Stimulated activated CD4-positive, alpha-beta T cell treated with anti-CD3 and anti-CD28 coated beads, Interleukin-12 subunit alpha, Interleukin-12 subunit beta, amount 100 ng/mL, for 4 hours (primary cell): ENCODE data around the gene PCDHB8.
"Not testable (repeated sequence)": the region's sequence is repeated elsewhere in the genome, so short reads cannot be mapped to it uniquely, and the experiment has no call there.

Experiments
- DNase-seq: peaks from one replicate; pipeline ENCODE4 v3.0.0-alpha.2; 2020

Gene PCDHB8

DNA sequence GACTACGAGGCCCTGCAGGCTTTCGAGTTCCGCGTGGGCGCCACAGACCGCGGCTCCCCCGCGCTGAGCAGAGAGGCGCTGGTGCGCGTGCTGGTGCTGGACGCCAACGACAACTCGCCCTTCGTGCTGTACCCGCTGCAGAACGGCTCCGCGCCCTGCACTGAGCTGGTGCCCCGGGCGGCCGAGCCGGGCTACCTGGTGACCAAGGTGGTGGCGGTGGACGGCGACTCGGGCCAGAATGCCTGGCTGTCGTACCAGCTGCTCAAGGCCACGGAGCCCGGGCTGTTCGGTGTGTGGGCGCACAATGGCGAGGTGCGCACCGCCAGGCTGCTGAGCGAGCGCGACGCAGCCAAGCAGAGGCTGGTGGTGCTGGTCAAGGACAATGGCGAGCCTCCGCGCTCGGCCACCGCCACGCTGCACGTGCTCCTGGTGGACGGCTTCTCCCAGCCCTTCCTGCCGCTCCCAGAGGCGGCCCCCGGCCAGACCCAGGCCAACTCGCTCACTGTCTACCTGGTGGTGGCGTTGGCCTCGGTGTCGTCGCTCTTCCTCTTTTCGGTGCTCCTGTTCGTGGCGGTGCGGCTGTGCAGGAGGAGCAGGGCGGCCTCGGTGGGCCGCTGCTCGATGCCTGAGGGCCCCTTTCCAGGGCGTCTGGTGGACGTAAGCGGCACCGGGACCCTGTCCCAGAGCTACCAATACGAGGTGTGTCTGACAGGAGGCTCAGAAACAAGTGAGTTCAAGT, 6.7 kb downstream of the PCDHB8 start:
- not testable (repeated sequence) for DNase-seq

DNA sequence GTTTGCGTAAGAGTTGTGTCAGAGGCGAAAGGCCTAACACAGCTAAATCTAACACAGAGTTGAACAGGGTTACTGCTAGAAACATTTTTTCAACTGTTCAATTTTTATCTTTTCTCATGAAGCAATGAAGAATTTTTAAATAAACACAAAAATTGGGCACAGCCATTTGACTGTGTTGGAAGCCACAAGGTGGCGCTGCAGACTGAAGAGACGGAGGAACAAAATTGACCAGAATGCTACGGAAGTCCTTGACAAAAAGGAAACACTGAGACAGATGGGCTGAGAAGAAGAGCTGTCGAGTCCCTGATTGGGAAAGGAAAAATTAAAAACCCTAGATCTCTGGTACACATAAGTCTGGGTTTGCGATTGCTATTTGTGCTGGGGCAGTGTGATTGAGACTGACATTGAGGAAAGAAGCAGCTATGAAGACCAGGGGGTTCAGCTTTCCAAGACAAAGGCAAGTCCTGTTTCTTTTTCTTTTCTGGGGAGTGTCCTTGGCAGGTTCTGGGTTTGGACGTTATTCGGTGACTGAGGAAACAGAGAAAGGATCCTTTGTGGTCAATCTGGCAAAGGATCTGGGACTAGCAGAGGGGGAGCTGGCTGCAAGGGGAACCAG, 9.4 kb downstream of the PCDHB8 start, which contains the start of gene PCDHB9:
Gene PCDHB9, plus strand, starts transcription at position 265 of the 616 bp plus-strand sequence. Its CDS starts 158 bp downstream, at position 423.
- peak; percentile 25 for DNase-seq

DNA sequence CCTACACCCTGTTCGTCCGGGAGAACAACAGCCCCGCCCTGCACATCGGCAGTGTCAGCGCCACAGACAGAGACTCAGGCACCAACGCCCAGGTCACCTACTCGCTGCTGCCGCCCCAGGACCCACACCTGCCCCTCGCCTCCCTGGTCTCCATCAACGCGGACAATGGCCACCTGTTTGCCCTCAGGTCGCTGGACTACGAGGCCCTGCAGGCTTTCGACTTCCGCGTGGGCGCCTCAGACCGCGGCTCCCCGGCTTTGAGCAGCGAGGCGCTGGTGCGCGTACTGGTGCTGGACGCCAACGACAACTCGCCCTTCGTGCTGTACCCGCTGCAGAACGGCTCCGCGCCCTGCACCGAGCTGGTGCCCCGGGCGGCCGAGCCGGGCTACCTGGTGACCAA, 11.1 kb downstream of the PCDHB8 start:
- not testable (repeated sequence) for DNase-seq

DNA sequence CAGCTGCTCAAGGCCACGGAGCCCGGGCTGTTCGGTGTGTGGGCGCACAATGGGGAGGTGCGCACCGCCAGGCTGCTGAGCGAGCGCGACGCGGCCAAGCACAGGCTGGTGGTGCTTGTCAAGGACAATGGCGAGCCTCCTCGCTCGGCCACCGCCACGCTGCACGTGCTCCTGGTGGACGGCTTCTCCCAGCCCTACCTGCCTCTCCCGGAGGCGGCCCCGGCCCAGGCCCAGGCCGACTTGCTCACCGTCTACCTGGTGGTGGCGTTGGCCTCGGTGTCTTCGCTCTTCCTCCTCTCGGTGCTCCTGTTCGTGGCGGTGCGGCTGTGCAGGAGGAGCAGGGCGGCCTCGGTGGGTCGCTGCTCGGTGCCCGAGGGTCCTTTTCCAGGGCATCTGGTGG, 11.5 kb downstream of the PCDHB8 start:
- DNase-seq = not testable (repeated sequence)

DNA sequence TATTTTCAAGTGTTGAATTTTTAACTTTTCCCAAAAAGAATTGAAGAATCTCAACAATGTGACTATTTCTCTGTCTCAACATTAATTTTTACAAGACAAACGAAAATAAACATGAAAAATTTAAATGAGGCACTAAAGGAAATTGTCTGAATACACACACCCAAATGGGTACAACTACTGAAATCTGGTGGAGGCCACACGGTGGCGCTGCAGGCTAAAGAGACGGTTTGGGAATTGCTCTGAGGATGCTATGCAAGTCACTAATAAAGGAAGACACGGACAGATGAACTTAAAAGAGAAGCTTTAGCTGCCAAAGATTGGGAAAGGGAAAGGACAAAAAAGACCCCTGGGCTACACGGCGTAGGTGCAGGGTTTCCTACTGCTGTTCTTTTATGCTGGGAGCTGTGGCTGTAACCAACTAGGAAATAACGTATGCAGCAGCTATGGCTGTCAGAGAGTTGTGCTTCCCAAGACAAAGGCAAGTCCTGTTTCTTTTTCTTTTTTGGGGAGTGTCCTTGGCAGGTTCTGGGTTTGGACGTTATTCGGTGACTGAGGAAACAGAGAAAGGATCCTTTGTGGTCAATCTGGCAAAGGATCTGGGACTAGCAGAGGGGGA, 14.6 kb downstream of the PCDHB8 start, which contains the start of gene PCDHB10:
Gene PCDHB10, plus strand, starts transcription at position 244 of the 616 bp plus-strand sequence. Its CDS starts 200 bp downstream, at position 444.
- DNase-seq = peak; percentile 8

DNA sequence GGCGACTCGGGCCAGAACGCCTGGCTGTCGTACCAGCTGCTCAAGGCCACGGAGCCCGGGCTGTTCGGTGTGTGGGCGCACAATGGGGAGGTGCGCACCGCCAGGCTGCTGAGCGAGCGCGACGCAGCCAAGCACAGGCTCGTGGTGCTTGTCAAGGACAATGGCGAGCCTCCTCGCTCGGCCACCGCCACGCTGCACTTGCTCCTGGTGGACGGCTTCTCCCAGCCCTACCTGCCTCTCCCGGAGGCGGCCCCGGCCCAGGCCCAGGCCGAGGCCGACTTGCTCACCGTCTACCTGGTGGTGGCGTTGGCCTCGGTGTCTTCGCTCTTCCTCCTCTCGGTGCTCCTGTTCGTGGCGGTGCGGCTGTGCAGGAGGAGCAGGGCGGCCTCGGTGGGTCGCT, 16.7 kb downstream of the PCDHB8 start:
- not testable (repeated sequence) for DNase-seq

DNA sequence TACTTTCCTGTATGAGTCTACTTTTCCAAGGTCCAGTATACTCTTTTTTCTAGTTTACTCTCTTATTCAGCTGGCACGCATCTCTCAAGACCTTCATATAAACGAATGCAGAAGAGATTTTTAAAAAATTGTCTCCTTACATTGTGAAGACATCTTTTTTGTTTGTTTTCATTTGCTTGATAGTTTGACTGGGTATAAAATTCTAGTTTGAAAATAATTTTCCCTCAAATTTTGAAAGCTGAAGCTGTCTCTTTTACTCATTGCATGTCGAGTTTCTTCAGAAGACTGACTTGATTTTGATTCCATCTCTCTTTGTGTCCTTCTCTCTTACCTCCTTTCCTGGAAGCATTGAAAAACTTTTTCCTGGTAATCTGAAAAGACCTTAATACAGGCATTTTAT, 18.8 kb downstream of the PCDHB8 start:
- no peak for DNase-seq

DNA sequence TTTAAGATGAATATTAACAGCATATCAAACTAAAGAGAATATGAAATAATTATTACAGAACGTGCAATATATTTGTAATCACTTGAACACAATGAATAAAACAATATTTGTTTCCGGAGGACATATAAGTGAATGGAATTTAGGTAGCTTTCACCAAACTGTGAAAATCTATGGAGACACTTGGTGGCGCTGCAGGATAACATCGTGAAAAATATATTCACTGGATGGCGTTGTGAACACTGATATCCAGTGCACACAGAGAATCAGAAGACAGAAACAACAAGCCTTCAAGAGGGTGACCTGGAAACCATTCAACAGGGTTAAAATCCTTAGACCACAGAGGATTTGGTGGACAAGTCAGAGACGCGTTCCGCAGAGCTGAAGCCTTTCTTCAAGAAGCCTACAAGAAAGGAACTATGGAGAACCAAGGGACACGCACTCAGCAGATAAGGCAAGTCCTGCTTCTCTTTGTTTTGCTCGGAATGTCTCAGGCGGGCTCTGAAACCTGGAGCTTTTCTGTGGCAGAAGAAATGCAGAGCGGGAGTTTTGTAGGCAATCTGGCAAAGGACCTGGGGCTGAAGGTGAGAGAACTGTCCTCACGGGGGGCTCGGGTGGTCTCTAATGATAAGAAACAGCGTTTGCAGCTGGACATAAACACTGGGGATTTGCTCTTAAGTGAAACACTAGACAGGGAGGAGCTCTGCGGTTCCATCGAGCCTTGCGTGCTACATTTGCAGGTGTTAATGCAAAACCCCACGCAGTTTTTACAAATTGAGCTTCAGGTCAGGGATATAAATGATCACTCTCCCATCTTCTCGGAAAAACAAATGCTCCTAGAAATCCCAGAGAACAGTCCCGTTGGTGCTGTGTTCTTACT, 22.0 kb downstream of the PCDHB8 start, which contains the start of gene PCDHB11:
Gene PCDHB11, plus strand, starts transcription at position 269 of the 877 bp plus-strand sequence. Its CDS starts 148 bp downstream, at position 417.
- DNase-seq = no peak

DNA sequence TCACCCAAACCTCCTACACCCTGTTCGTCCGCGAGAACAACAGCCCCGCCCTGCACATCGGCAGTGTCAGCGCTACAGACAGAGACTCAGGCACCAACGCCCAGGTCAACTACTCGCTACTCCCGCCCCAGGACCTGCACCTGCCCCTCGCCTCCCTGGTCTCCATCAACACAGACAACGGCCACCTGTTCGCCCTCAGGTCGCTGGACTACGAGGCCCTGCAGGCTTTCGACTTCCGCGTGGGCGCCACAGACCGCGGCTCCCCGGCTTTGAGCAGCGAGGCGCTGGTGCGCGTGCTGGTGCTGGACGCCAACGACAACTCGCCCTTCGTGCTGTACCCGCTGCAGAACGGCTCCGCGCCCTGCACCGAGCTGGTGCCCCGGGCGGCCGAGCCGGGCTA, 23.5 kb downstream of the PCDHB8 start:
- DNase-seq = not testable (repeated sequence)

DNA sequence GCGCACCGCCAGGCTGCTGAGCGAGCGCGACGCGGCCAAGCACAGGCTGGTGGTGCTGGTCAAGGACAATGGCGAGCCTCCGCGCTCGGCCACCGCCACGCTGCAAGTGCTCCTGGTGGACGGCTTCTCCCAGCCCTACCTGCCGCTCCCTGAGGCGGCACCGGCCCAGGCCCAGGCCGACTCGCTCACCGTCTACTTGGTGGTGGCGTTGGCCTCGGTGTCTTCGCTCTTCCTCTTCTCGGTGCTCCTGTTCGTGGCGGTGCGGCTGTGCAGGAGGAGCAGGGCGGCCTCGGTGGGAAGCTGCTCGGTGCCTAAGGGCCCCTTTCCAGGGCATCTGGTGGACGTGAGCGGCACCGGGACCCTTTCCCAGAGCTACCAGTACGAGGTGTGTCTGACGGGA, 24.1 kb downstream of the PCDHB8 start:
- not testable (repeated sequence) for DNase-seq

DNA sequence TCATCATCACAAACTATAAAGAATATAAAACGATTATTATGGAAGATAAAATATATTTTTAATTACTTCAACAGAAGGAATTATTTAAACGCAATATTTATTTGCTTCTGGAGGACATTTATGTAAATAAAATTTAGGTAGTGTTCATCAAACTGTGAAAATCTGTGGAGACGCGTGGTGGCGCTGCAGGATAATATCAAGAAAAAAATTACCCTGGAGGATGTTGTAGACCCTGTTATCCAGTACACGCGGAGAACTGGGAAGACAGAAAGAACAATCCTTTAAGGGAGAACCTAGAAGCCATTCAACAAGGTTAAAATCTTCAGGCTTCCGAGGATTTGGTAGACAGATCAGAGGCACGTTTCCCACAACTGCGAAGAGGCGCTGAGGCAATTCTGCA, 30.9 kb downstream of the PCDHB8 start, which contains the start of gene PCDHB12:
Gene PCDHB12, plus strand, starts transcription at position 242 of the 400 bp plus-strand sequence. CDS start 189 bp downstream, outside the sequence.
- no peak for DNase-seq

DNA sequence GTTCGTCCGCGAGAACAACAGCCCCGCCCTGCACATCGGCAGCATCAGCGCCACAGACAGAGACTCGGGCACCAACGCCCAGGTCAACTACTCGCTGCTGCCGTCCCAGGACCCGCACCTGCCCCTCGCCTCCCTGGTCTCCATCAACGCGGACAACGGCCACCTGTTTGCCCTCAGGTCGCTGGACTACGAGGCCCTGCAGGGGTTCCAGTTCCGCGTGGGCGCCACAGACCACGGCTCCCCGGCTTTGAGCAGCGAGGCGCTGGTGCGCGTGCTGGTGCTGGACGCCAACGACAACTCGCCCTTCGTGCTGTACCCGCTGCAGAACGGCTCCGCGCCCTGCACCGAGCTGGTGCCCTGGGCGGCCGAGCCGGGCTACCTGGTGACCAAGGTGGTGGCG, 32.7 kb downstream of the PCDHB8 start:
- not testable (repeated sequence) for DNase-seq

DNA sequence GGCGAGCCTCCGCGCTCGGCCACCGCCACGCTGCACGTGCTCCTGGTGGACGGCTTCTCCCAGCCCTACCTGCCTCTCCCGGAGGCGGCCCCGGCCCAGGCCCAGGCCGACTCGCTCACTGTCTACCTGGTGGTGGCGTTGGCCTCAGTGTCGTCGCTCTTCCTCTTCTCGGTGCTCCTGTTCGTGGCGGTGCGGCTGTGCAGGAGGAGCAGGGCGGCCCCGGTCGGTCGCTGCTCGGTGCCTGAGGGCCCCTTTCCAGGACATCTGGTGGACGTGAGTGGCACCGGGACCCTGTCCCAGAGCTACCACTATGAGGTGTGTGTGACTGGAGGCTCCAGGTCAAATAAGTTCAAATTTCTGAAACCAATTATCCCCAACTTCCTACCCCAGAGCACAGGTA, 33.3 kb downstream of the PCDHB8 start:
- DNase-seq = not testable (repeated sequence)

DNA sequence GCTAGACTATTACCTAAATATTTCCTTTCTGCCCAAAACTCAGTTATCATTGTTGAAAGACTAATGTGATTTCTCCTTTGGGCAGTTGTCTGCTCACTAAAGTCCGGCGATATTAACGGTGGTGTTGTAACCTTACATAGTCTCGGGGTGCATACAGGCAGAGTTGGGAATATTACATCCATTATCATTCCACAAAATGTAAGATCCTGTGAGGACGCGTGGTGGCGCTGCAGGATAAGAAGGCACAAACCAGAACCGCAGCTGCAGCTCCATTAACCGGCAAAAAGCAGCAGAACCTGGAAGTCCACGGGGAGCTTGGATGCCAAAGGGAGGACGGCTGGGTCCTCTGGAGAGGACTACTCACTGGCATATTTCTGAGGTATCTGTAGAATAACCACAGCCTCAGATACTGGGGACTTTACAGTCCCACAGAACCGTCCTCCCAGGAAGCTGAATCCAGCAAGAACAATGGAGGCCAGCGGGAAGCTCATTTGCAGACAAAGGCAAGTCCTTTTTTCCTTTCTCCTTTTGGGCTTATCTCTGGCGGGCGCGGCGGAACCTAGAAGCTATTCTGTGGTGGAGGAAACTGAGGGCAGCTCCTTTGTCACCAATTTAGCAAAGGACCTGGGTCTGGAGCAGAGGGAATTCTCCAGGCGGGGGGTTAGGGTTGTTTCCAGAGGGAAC, 36.2 kb downstream of the PCDHB8 start, which contains the start of gene PCDHB13:
Gene PCDHB13, plus strand, starts transcription at position 264 of the 684 bp plus-strand sequence. Its CDS starts 205 bp downstream, at position 469.
- DNase-seq = peak; percentile 5

DNA sequence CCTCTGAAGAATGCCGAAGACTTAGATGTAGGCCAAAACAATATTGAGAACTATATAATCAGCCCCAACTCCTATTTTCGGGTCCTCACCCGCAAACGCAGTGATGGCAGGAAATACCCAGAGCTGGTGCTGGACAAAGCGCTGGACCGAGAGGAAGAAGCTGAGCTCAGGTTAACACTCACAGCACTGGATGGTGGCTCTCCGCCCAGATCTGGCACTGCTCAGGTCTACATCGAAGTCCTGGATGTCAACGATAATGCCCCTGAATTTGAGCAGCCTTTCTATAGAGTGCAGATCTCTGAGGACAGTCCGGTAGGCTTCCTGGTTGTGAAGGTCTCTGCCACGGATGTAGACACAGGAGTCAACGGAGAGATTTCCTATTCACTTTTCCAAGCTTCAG, 37.0 kb downstream of the PCDHB8 start:
- not testable (repeated sequence) for DNase-seq

DNA sequence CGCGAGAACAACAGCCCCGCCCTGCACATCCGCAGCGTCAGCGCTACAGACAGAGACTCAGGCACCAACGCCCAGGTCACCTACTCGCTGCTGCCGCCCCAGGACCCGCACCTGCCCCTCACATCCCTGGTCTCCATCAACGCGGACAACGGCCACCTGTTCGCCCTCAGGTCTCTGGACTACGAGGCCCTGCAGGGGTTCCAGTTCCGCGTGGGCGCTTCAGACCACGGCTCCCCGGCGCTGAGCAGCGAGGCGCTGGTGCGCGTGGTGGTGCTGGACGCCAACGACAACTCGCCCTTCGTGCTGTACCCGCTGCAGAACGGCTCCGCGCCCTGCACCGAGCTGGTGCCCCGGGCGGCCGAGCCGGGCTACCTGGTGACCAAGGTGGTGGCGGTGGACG, 37.9 kb downstream of the PCDHB8 start:
- DNase-seq = not testable (repeated sequence)

DNA sequence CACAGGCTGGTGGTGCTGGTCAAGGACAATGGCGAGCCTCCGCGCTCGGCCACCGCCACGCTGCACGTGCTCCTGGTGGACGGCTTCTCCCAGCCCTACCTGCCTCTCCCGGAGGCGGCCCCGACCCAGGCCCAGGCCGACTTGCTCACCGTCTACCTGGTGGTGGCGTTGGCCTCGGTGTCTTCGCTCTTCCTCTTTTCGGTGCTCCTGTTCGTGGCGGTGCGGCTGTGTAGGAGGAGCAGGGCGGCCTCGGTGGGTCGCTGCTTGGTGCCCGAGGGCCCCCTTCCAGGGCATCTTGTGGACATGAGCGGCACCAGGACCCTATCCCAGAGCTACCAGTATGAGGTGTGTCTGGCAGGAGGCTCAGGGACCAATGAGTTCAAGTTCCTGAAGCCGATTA, 38.4 kb downstream of the PCDHB8 start:
- not testable (repeated sequence) for DNase-seq

DNA sequence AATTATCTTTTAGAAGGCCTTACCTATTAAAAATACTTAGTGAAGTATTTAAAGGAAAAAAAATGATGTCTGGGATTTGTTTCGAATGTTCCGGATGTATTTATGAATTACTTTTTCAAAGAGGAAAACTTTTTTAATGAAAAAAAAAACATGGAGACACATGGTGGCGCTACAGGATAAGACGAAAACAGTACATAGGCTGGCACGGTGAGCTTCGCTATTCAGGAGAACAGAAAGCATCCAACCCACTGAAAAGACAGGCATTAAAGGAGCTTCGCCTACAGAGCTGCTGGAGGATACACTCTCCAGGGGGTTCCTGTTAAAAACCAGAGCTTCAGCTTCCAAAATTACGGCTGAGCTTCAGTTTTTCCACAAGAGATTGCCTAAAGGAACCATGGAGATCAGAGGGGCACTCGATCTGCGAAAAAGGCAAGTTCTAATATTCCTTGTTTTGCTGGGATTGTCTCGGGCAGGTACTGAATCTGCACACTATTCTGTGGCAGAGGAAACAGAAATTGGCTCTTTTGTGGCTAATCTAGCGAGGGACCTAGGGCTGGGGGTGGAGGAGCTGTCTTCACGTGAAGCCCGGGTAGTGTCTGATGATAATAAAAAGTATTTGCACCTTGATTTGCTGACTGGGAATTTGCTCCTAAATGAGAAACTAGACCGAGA, 45.7 kb downstream of the PCDHB8 start, which contains the start of gene PCDHB14:
Gene PCDHB14, plus strand, starts transcription at position 232 of the 672 bp plus-strand sequence. Its CDS starts 163 bp downstream, at position 395.
- no peak for DNase-seq

DNA sequence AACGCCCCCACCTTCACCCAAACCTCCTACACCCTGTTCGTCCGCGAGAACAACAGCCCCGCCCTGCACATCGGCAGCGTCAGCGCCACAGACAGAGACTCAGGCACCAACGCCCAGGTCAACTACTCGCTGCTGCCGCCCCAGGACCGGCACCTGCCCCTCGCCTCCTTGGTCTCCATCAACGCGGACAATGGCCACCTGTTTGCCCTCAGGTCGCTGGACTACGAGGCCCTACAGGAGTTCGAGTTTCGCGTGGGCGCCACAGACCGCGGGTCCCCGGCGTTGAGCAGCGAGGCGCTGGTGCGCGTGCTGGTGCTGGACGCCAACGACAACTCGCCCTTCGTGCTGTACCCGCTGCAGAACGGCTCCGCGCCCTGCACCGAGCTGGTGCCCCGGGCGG, 47.3 kb downstream of the PCDHB8 start:
- not testable (repeated sequence) for DNase-seq

DNA sequence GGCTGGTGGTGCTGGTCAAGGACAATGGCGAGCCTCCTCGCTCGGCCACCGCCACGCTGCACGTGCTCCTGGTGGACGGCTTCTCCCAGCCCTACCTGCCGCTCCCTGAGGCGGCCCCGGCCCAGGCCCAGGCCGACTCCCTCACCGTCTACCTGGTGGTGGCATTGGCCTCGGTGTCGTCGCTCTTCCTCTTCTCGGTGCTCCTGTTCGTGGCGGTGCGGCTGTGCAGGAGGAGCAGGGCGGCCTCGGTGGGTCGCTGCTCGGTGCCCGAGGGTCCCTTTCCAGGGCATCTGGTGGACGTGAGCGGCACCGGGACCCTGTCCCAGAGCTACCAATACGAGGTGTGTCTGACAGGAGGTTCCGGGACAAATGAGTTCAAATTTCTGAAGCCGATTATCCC, 47.8 kb downstream of the PCDHB8 start:
- not testable (repeated sequence) for DNase-seq
